ENCODE results near the gene EXT2.

Gene EXT2

GRCh38 chr11:44199816-44200215 is 104.3 kb downstream of the EXT2 start:
- DNase-seq (ENCODE audit: low read depth in 2 of 3, low spot score in 1 of 3) = no peak

GRCh38 chr11:44203270-44204043 is 108.0 kb downstream of the EXT2 start:
- DNase-seq (ENCODE audit: low read depth in 2 of 3, low spot score in 1 of 3) = no peak

- DNase-seq (ENCODE audit: low read depth in 2 of 3, low spot score in 1 of 3) = no peak
These were observed 109.9 kb downstream of the EXT2 start for GRCh38 chr11:44205352-44205751.

- DNase-seq (ENCODE audit: low read depth in 2 of 3, low spot score in 1 of 3) = no peak
These were observed 110.4 kb downstream of the EXT2 start for GRCh38 chr11:44205836-44206235.

- no peak for DNase-seq (ENCODE audit: low read depth in 2 of 3, low spot score in 1 of 3)
These were observed 111.8 kb downstream of the EXT2 start for GRCh38 chr11:44207292-44207691.

- no peak for DNase-seq (ENCODE audit: low read depth in 2 of 3, low spot score in 1 of 3)
These were observed 113.6 kb downstream of the EXT2 start for GRCh38 chr11:44208976-44209603.

- no peak for DNase-seq (ENCODE audit: low read depth in 2 of 3, low spot score in 1 of 3)
These were observed 116.7 kb downstream of the EXT2 start for GRCh38 chr11:44212128-44212527.

- DNase-seq (ENCODE audit: low read depth in 2 of 3, low spot score in 1 of 3) = no peak
These were observed 117.7 kb downstream of the EXT2 start for GRCh38 chr11:44213148-44213547.

- no peak for DNase-seq (ENCODE audit: low read depth in 2 of 3, low spot score in 1 of 3)
These were observed 122.0 kb downstream of the EXT2 start for GRCh38 chr11:44217432-44217831.

- no peak for DNase-seq (ENCODE audit: low read depth in 2 of 3, low spot score in 1 of 3)
These were observed 124.6 kb downstream of the EXT2 start for GRCh38 chr11:44219830-44220796.

- DNase-seq (ENCODE audit: low read depth in 2 of 3, low spot score in 1 of 3) = no peak
These were observed 126.0 kb downstream of the EXT2 start for GRCh38 chr11:44221456-44221855.

GRCh38 chr11:44221992-44222391 is 126.5 kb downstream of the EXT2 start:
- DNase-seq (ENCODE audit: low read depth in 2 of 3, low spot score in 1 of 3) = no peak

GRCh38 chr11:44223238-44223637 is 127.8 kb downstream of the EXT2 start:
- DNase-seq (ENCODE audit: low read depth in 2 of 3, low spot score in 1 of 3) = no peak

GRCh38 chr11:44224867-44225501 is 129.5 kb downstream of the EXT2 start:
- DNase-seq (ENCODE audit: low read depth in 2 of 3, low spot score in 1 of 3) = no peak

- DNase-seq (ENCODE audit: low read depth in 2 of 3, low spot score in 1 of 3) = no peak
These were observed 131.0 kb downstream of the EXT2 start for GRCh38 chr11:44226490-44226889.

- no peak for DNase-seq (ENCODE audit: low read depth in 2 of 3, low spot score in 1 of 3)
These were observed 131.5 kb downstream of the EXT2 start for GRCh38 chr11:44226945-44227344.

- DNase-seq (ENCODE audit: low read depth in 2 of 3, low spot score in 1 of 3) = no peak
These were observed 132.9 kb downstream of the EXT2 start for GRCh38 chr11:44228379-44228778.

- no peak for DNase-seq (ENCODE audit: low read depth in 2 of 3, low spot score in 1 of 3)
These were observed 133.6 kb downstream of the EXT2 start for GRCh38 chr11:44229098-44229497.

- DNase-seq (ENCODE audit: low read depth in 2 of 3, low spot score in 1 of 3) = no peak
These were observed 134.1 kb downstream of the EXT2 start for GRCh38 chr11:44229624-44230023.

- DNase-seq (ENCODE audit: low read depth in 2 of 3, low spot score in 1 of 3) = no peak
These were observed 140.3 kb downstream of the EXT2 start for GRCh38 chr11:44235765-44236201.

- no peak for DNase-seq (ENCODE audit: low read depth in 2 of 3, low spot score in 1 of 3)
These were observed 140.8 kb downstream of the EXT2 start for GRCh38 chr11:44236296-44236695.
